Measurements from ENCODE around the gene KNDC1. TPM values are rescaled to one million over a fixed set of nuclear protein-coding genes. Genes with fewer than 3 reads are reported as not detected.

The KNDC1 gene
- total RNA-seq, 3 donors from 2014 or later: 0.98 to 2.3 TPM; not detected in 1

GRCh38 chr10:133235932-133236331 lies 75.9 kb downstream of the KNDC1 start:
- peaks cover 0 to 4% of the 10 kb centered on the region in 2 donors for H3K4me1 ChIP-seq
- TF ChIP-seq CTCF (IDR thresholded peaks at IDR 0.05) (no peak), POLR2A (IDR thresholded peaks at IDR 0.05) (no peak), POLR2AphosphoS5 (IDR thresholded peaks at IDR 0.05) (no peak)
- DNase-seq (ENCODE audit: low spot score in 2 of 2): no peak
- no peak overlapping the region for H3K27ac ChIP-seq
- intact Hi-C loops (cut with DNase I; ENCODE audit: low total_unique reads): no loop called here
- H3K27me3 ChIP-seq: peaks cover 18 to 96% of the 10 kb centered on the region in 2 donors
- H3K36me3 ChIP-seq: no peaks in the 10 kb centered on the region
- H3K4me3 ChIP-seq: peak overlapping the region; percentile 13 to 53 (median 34)
- no peaks in the 10 kb centered on the region for H3K9me3 ChIP-seq

GRCh38 chr10:133236401-133237240 lies 76.6 kb downstream of the KNDC1 start:
- no peak overlapping the region for H3K27ac ChIP-seq
- peaks cover 0 to 4% of the 10 kb centered on the region in 2 donors for H3K4me1 ChIP-seq
- peak overlapping the region; percentile 13 to 53 (median 34) for H3K4me3 ChIP-seq
- intact Hi-C loops (cut with DNase I; ENCODE audit: low total_unique reads): no loop called here
- H3K9me3 ChIP-seq: no peaks in the 10 kb centered on the region
- no peak for TF ChIP-seq POLR2A (IDR thresholded peaks at IDR 0.05)
- H3K27me3 ChIP-seq: peaks cover 18 to 95% of the 10 kb centered on the region in 2 donors
- no peaks in the 10 kb centered on the region for H3K36me3 ChIP-seq
- DNase-seq (ENCODE audit: low spot score in 2 of 2): no peak

GRCh38 chr10:133237241-133237587 lies 77.2 kb downstream of the KNDC1 start:
- Histone ChIP-seq H3K9me3 (no peaks in the 10 kb centered on the region), H3K36me3 (no peaks in the 10 kb centered on the region), H3K27ac (no peak overlapping the region), H3K27me3 (peaks cover 18 to 95% of the 10 kb centered on the region in 2 donors), H3K4me3 (peak overlapping the region; percentile 13 to 53 (median 34)), H3K4me1 (peaks cover 0 to 4% of the 10 kb centered on the region in 2 donors)
- DNase-seq (ENCODE audit: low spot score in 2 of 2): no peak
- intact Hi-C loops (cut with DNase I; ENCODE audit: low total_unique reads): no loop called here
- TF ChIP-seq POLR2AphosphoS5 (IDR thresholded peaks at IDR 0.05) (no peak), POLR2A (IDR thresholded peaks at IDR 0.05) (no peak), CTCF (IDR thresholded peaks at IDR 0.05) (no peak)

GRCh38 chr10:133237588-133238465 lies 77.8 kb downstream of the KNDC1 start, which contains the start of gene VENTX:
Gene VENTX, plus strand, starts transcription at chr10:133237855. Its CDS starts 60 bp downstream, at chr10:133237915.
- TF ChIP-seq CTCF (IDR thresholded peaks at IDR 0.05) (no peak), POLR2A (IDR thresholded peaks at IDR 0.05) (no peak), POLR2AphosphoS5 (IDR thresholded peaks at IDR 0.05) (no peak)
- H3K4me3 ChIP-seq: peak within 1 kb of the TSS; percentile 13 to 53 (median 34)
- no peaks in the 10 kb centered on the region for H3K36me3 ChIP-seq
- H3K9me3 ChIP-seq: no peaks in the 10 kb centered on the region
- H3K27ac ChIP-seq: no peak within 1 kb of the TSS
- no peak for DNase-seq (ENCODE audit: low spot score in 2 of 2)
- H3K27me3 ChIP-seq: peaks cover 18 to 95% of the 10 kb centered on the region in 2 donors
- H3K4me1 ChIP-seq: peaks cover 0 to 4% of the 10 kb centered on the region in 2 donors
- intact Hi-C loops (cut with DNase I; ENCODE audit: low total_unique reads): no loop called here

- Histone ChIP-seq H3K9me3 (no peaks in the 10 kb centered on the region), H3K4me3 (no peak overlapping the region), H3K27ac (no peak overlapping the region), H3K4me1 (peaks cover 0 to 4% of the 10 kb centered on the region in 2 donors), H3K36me3 (no peaks in the 10 kb centered on the region), H3K27me3 (peaks cover 18 to 95% of the 10 kb centered on the region in 2 donors)
- TF ChIP-seq POLR2AphosphoS5 (IDR thresholded peaks at IDR 0.05): no peak
- TF ChIP-seq POLR2A (IDR thresholded peaks at IDR 0.05): no peak
- TF ChIP-seq CTCF (IDR thresholded peaks at IDR 0.05): no peak
- no peak for DNase-seq (ENCODE audit: low spot score in 2 of 2)
- intact Hi-C loops (cut with DNase I; ENCODE audit: low total_unique reads): no loop called here
Observed at GRCh38 chr10:133238466-133238804, 78.4 kb downstream of the KNDC1 start.
